ENCODE measurements around the gene FYB1. TPM values are rescaled to one million over a fixed set of nuclear protein-coding genes. Genes with fewer than 3 reads are reported as not detected.

Gene FYB1
- total and polyA plus RNA-seq, 2 of the 8 experiments (the other 6 are each of a cell fraction or from before 2014, with no cell fraction given): not detected

GRCh38 chr5:39189292-39189955, 29.9 kb downstream of the FYB1 start:
- Histone ChIP-seq H2AFZ (ENCODE audit: low read length) (no peak overlapping the region), H2BK15ac (ENCODE audit: low read length) (no peak overlapping the region), H3K4me3 (ENCODE audit: extremely low read depth in 1 of 4, insufficient read depth in 2 of 4, low read depth in 3 of 4, low read length in 4 of 4) (no peak overlapping the region), H3K27ac (ENCODE audit: low read depth, low read length) (no peak overlapping the region), H2BK120ac (replicated peaks; ENCODE audit: low read depth, low read length) (no peak overlapping the region), H3K9me3 (ENCODE audit: insufficient read depth in 2 of 2, low read depth in 1 of 2, low read length in 1 of 2) (no peaks in the 10 kb centered on the region), H3K14ac (ENCODE audit: insufficient read length) (no peak overlapping the region), H3K18ac (ENCODE audit: extremely low read depth, low read length) (no peak overlapping the region), H2BK5ac (ENCODE audit: low read depth, low read length) (no peak overlapping the region), H3K56ac (replicated peaks; ENCODE audit: insufficient read length, low read depth, low read length) (no peak overlapping the region), H4K8ac (ENCODE audit: extremely low read depth, insufficient read depth, low read length) (no peak overlapping the region), H3K27me3 (replicated peaks in 1 of 4; ENCODE audit: control insufficient read depth in 3 of 4, extremely low read depth in 1 of 4, insufficient read depth in 3 of 4, low read length in 3 of 4) (no peaks in the 10 kb centered on the region), H4K5ac (ENCODE audit: insufficient read length, low read depth, low read length) (no peak overlapping the region), H2AK5ac (ENCODE audit: low read depth, low read length) (no peak overlapping the region), H4K20me1 (replicated peaks in 1 of 2; ENCODE audit: control insufficient read depth in 1 of 2, insufficient read depth in 2 of 2, low read length in 2 of 2) (no peaks in the 10 kb centered on the region), H3K79me1 (ENCODE audit: low read depth, low read length) (no peaks in the 10 kb centered on the region), H2BK12ac (ENCODE audit: low read depth, low read length) (no peak overlapping the region), H3K36me3 (ENCODE audit: control insufficient read depth in 2 of 4, insufficient read depth in 4 of 4, low read length in 3 of 4) (no peaks in the 10 kb centered on the region), H4K91ac (replicated peaks; ENCODE audit: insufficient read length, low read length) (no peak overlapping the region), H3K79me2 (ENCODE audit: control insufficient read depth in 1 of 2, insufficient read depth in 2 of 2, low read length in 2 of 2) (no peaks in the 10 kb centered on the region), H3K23ac (ENCODE audit: insufficient read length) (no peak overlapping the region), H3K4me2 (ENCODE audit: insufficient read depth in 1 of 2, low read depth in 2 of 2, low read length in 2 of 2) (no peak overlapping the region), H3K9ac (replicated peaks in 1 of 4; ENCODE audit: extremely low read depth in 1 of 4, low read depth in 3 of 4, low read length in 3 of 4) (no peak overlapping the region), H3K23me2 (ENCODE audit: low read depth, low read length) (no peaks in the 10 kb centered on the region), H3K4me1 (replicated peaks in 1 of 4; ENCODE audit: control insufficient read depth in 3 of 4, insufficient read depth in 4 of 4, low read length in 3 of 4) (no peaks in the 10 kb centered on the region), H3K4ac (replicated peaks; ENCODE audit: insufficient read length, low read depth, low read length) (no peak overlapping the region), H2BK20ac (ENCODE audit: low read length) (no peak overlapping the region)
- FAIRE-seq: no peak
- CTCF ChIA-PET (ENCODE audit: partially characterized antibody): interaction anchor here (0.7 to 2.6 kb wide), 4 partner anchors 9 to 109 kb away, joined by 3 to 9 read pairs (median 4); no protein-coding TSS in a partner anchor
- WGBS, 2 experiments (ENCODE audit: extremely low coverage in 1 of 2, insufficient coverage in 1 of 2, insufficient read length in 1 of 2, insufficient replicate concordance in 2 of 2, low coverage in 1 of 2, low lambda C conversion rate in 2 of 2, missing lambda C conversion rate in 1 of 2): 79% methylated on average over 4 of the region's 4 CpGs; no CpG with 5 or more reads in 1 of the 2 experiments
- POLR2A ChIA-PET (ENCODE audit: partially characterized antibody): no interaction called here
- DNase-seq (ENCODE audit: low read depth in 1 of 2, low spot score in 2 of 2): no peak
- TF ChIP-seq GTF2F1 (IDR thresholded peaks at IDR 0.05; ENCODE audit: borderline replicate concordance, low read depth, low read length) (no peak), EGR1 (IDR thresholded peaks at IDR 0.05; ENCODE audit: borderline replicate concordance, low read depth, low read length) (no peak), POLR2AphosphoS5 (IDR thresholded peaks at IDR 0.05; ENCODE audit: low read depth, low read length) (no peak), ZNF274 (IDR thresholded peaks at IDR 0.05; ENCODE audit: borderline replicate concordance, extremely low read depth, low read length) (no peak), RAD21 (IDR thresholded peaks at IDR 0.05 in 1 of 2, conservative IDR thresholded peaks at IDR 0.05 in 1 of 2; ENCODE audit: low read depth in 2 of 2, low read length in 2 of 2) (no peak), HDAC6 (IDR thresholded peaks at IDR 0.05; ENCODE audit: low read depth, low read length) (no peak), SP1 (IDR thresholded peaks at IDR 0.05; ENCODE audit: low read depth, low read length) (no peak), ASH2L (IDR thresholded peaks at IDR 0.05; ENCODE audit: low read length) (no peak), PHF8 (conservative IDR thresholded peaks at IDR 0.05; ENCODE audit: low read depth, low read length) (no peak), TAF1 (IDR thresholded peaks at IDR 0.05; ENCODE audit: low read depth, low read length) (no peak), CHD2 (IDR thresholded peaks at IDR 0.05; ENCODE audit: low read length) (no peak), HDAC2 (IDR thresholded peaks at IDR 0.05; ENCODE audit: borderline replicate concordance in 1 of 2, low read depth in 2 of 2, low read length in 2 of 2) (no peak), TCF12 (IDR thresholded peaks at IDR 0.05; ENCODE audit: low read depth, low read length) (no peak)

Measured in H1 (cell line).